ENCODE measurements around the gene EMILIN2.

The EMILIN2 gene

DNA sequence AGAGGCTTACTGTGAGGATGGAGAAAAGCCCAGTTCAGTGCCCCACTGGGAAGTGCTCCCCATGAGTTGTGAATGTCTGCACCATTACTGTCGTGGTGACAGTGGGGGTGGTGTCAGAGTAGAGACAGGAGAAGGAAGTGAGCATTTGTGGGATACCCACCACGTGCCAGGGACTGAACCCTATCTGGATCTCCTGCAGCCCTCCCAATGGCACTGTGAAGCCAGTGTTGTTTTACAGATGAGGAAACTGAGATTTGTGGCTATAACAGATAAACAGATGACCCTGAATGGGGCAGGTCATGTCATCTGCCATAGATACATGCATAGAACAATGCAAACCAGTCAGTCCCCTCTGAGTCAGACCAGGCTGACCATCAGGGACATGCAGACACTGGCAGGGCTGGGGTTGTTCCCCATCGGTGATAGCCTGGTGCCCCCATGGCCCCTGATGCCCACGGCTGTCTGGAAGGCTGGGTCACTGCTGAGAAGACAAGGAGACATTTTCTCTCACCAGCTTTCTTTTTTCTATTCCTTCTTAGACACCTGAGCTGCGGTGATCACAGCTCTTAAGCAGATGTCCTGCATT lies 60.8 kb downstream of the EMILIN2 start:
- Histone ChIP-seq H3K36me3 (replicated peaks) (peaks cover 8% of the 10 kb centered on the region), H3K27ac (no peak overlapping the region), H3K4me3 (ENCODE audit: low read depth, low read length) (peak overlapping the region; percentile 62), H3K27me3 (replicated peaks) (no peaks in the 10 kb centered on the region)
- TF ChIP-seq, protein P1, sequence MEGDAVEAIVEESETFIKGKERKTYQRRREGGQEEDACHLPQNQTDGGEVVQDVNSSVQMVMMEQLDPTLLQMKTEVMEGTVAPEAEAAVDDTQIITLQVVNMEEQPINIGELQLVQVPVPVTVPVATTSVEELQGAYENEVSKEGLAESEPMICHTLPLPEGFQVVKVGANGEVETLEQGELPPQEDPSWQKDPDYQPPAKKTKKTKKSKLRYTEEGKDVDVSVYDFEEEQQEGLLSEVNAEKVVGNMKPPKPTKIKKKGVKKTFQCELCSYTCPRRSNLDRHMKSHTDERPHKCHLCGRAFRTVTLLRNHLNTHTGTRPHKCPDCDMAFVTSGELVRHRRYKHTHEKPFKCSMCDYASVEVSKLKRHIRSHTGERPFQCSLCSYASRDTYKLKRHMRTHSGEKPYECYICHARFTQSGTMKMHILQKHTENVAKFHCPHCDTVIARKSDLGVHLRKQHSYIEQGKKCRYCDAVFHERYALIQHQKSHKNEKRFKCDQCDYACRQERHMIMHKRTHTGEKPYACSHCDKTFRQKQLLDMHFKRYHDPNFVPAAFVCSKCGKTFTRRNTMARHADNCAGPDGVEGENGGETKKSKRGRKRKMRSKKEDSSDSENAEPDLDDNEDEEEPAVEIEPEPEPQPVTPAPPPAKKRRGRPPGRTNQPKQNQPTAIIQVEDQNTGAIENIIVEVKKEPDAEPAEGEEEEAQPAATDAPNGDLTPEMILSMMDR (IDR thresholded peaks at IDR 0.05; ENCODE audit: low read depth, low read length, missing control alignments), result no peak
- in situ Hi-C loops (cut with HindIII; ENCODE audit: low pct_ligation_motif_present, low sequenced_read_pairs), result no loop called here
- no peak for DNase-seq

DNA sequence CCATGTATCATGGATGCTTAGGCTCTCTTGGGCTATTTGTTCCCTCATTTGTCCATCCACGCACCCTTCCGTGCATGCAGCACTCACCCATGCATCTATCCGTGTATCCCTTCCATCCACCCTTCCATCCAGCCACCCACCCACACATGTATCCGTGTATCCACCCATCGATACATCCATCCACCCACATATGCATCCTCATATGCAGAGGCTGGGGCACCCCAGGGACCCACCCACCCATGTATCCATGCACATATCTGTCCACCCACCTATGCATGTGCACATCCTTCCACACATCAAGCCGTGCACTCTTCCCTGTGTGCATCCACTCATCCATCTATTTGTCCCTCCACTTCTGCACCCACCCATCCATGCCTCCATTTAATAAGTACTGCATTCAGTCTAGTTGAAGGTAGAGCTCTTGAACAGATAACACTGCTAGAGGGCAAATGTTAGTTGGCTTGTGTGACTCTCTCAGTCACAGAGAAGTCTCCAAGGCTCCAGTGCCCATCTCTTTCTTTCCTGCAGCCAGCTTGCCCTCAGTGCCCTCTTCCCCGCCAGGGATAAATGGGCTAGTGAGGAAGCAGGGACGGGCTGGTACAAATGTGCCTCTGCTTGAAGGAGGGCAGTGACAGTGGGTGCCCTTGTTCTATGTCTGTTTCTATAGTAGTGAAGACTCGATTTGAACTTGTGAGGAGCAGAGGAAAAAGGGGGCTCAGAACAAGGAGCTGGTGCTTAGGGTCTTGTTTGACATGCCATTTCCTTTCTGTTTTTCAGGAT lies 61.5 kb downstream of the EMILIN2 start:
- DNase-seq, result no peak
- in situ Hi-C loops (cut with HindIII; ENCODE audit: low pct_ligation_motif_present, low sequenced_read_pairs), result no loop called here
- no peak overlapping the region for H3K4me3 ChIP-seq (ENCODE audit: low read depth, low read length)
- H3K36me3 ChIP-seq (replicated peaks), result peaks cover 14% of the 10 kb centered on the region
- H3K27ac ChIP-seq, result no peak overlapping the region
- TF ChIP-seq, protein P1 (IDR thresholded peaks at IDR 0.05; ENCODE audit: low read depth, low read length, missing control alignments), result no peak
- no peaks in the 10 kb centered on the region for H3K27me3 ChIP-seq (replicated peaks)

DNA sequence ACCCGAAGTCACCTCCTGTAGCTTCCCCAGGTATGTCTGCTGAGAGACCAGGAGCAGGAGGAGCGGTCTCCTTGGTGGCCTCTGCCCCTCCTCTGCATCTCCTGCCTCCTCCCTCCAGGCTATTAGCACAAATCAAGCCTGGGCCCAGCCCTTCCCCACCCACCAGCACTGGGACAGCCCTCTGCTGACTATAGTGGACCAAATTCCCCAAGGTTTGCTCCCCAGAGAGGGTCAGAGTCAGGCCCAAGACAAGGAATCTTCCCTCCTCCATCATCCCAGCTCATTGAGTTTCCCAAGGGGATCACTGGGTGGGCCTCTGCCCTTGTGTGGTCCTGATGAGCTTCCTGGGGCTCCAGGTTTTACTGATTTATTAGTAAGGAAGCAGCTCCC lies 62.1 kb downstream of the EMILIN2 start:
- Histone ChIP-seq H3K27ac (no peak overlapping the region), H3K27me3 (replicated peaks) (no peaks in the 10 kb centered on the region), H3K4me3 (ENCODE audit: low read depth, low read length) (no peak overlapping the region), H3K36me3 (replicated peaks) (peaks cover 18% of the 10 kb centered on the region)
- DNase-seq, result no peak
- in situ Hi-C loops (cut with HindIII; ENCODE audit: low pct_ligation_motif_present, low sequenced_read_pairs), result no loop called here
- TF ChIP-seq, protein P1 (IDR thresholded peaks at IDR 0.05; ENCODE audit: low read depth, low read length, missing control alignments), result no peak

DNA sequence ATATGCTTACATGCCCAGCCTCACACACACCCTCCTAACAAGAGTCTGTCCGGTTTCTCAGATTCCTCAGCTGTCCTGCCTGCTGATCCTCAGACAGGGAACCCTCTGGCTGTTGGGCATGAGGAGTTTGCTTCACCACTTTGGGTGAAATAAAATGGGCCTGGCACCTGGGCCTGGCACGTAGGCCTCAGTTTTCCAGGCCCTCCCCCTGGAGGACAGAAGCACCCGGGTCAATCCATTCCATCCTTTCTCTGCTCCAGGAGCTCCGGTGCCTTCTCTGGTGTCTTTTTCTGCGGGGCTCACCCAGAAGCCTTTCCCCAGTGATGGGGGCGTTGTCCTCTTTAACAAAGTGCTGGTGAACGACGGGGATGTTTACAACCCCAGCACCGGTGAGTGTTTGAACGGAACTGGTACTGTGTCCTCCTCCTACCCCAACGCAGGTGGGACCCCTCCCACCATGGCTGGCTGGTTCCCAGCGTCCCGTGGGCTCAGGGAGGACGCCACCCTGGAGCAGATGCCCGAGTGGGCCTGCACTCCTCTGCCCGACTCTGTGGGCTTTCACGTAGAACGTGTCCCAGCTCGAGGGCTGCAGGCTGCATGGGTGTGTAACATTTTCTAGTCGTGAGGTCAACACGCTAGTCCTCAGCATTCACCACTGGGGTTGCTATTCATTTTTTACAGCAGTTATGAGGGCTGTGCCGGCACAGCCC lies 62.8 kb downstream of the EMILIN2 start:
- Histone ChIP-seq H3K36me3 (replicated peaks) (peaks cover 18% of the 10 kb centered on the region), H3K27ac (no peak overlapping the region), H3K4me3 (ENCODE audit: low read depth, low read length) (no peak overlapping the region), H3K27me3 (replicated peaks) (no peaks in the 10 kb centered on the region)
- TF ChIP-seq, protein P1 (IDR thresholded peaks at IDR 0.05; ENCODE audit: low read depth, low read length, missing control alignments), result no peak
- DNase-seq, result no peak
- in situ Hi-C loops (cut with HindIII; ENCODE audit: low pct_ligation_motif_present, low sequenced_read_pairs), result no loop called here

DNA sequence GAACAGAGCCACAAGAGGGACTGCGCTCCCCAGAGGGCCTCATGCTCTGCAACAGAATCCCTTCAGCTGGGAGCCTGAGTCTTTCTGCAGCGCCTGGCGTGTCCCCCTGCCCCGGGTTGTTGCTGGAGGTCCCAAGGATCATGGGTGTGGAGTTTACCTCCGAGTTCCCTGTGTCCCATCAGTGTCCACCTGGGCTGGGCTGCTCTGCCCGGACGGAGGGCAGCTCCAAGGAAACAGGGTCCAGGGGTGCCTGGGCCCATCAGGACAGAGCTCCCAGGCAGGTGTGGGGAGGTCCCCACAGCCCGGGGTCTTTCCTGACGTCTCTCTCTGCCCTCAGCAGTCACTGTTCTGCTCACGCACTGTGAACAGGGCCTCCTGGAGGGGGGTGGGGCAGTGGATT lies 63.5 kb downstream of the EMILIN2 start:
- in situ Hi-C loops (cut with HindIII; ENCODE audit: low pct_ligation_motif_present, low sequenced_read_pairs), result no loop called here
- Histone ChIP-seq H3K4me3 (ENCODE audit: low read depth, low read length) (no peak overlapping the region), H3K36me3 (replicated peaks) (peaks cover 23% of the 10 kb centered on the region), H3K27ac (no peak overlapping the region), H3K27me3 (replicated peaks) (no peaks in the 10 kb centered on the region)
- TF ChIP-seq, protein P1 (IDR thresholded peaks at IDR 0.05; ENCODE audit: low read depth, low read length, missing control alignments), result no peak
- no peak for DNase-seq
